ENCODE data around the gene ITPR1.

ITPR1 gene

DNA sequence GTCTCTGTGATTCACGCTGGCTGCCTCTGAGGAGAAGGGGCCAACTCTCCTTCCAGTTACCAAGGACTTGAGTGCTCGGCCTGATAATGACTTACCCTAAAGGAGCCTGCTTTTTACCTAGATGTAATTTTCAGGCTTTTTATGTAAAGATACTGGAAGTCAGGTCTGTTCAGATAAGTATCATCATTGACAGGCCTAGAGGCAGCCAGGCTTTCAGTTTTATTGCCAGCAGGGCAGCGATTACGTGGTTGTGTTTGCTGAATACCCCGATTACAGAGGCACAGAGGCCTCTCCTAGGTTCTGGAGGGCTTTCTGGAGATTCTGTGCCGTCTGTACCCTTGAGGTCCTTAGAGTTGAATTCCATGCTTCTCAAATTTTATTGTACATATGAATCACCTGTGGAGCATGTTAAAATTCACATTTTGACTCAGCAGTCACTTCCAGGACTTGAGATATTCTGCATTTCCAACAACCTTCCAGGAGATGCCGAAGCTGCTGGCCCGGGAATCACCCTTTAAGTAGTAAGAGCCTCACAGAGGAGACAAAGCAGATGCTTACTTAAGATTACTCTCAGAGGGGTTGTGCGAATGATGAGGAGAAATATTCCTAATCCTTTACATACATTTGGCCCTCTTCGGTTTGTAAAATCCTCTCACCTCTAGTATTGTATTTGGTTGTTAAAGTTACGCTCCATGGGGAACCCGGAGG is 326.0 kb downstream of the ITPR1 start:
- 96% methylated on average over 7 of the region's 12 CpGs for WGBS (ENCODE audit: insufficient coverage)
- peaks cover 0 to 17% (median 13%) of the 10 kb centered on the region in 5 experiments for H3K9me3 ChIP-seq (ENCODE audit: control extremely low read depth in 1 of 5, control insufficient read depth in 4 of 5, insufficient read depth in 2 of 5, low read depth in 1 of 5, low read length in 4 of 5)
- H3K4me1 ChIP-seq (ENCODE audit: control extremely low read depth in 1 of 4, control insufficient read depth in 4 of 4, insufficient read depth in 4 of 4, low read length in 3 of 4) = peaks cover 0 to 5% (median 0%) of the 10 kb centered on the region in 4 experiments
- no peak for DNase-seq
- CTCF ChIA-PET = interaction anchor here (1.0 to 1.6 kb wide), 2 partner anchors 9 to 93 kb away, joined by 3 read pairs; no protein-coding TSS in a partner anchor
- H3K36me3 ChIP-seq (ENCODE audit: control insufficient read depth in 4 of 4, insufficient read depth in 4 of 4, low read length in 3 of 4) = peaks cover 31 to 98% (median 69%) of the 10 kb centered on the region in 4 experiments
- H3K27me3 ChIP-seq (replicated peaks in 2 of 5; ENCODE audit: control insufficient read depth in 4 of 5, insufficient read depth in 5 of 5, low read length in 4 of 5) = no peaks in the 10 kb centered on the region
- POLR2A ChIA-PET = no interaction called here
- H3K4me3 ChIP-seq (ENCODE audit: control insufficient read depth in 1 of 7, extremely low read depth in 1 of 7, insufficient read depth in 4 of 7, low read depth in 2 of 7, low read length in 6 of 7) = no peak overlapping the region
- no peak overlapping the region for H3K27ac ChIP-seq (ENCODE audit: insufficient read depth in 1 of 2, low read depth in 1 of 2, low read length in 2 of 2, poor library complexity in 1 of 2, severe bottlenecking in 2 of 2)

DNA sequence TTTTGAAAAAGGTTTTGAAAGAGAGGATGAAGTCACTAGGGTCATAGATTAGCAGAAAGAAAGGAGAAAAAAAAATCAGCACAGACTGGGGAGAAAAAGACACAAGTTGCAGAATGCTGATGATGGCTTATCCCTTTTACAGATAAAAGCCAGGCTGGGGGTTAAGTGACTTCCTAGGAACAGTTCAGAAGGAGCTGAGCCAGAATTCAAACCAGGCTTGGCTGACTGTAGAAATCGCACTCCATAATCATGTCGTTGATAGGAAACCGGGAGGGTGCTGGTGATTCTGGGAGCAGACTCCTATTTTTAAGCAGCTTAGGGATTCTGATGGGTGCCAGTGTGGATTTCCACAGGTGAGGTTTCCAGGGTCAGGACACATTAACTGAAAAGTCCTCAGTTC is 326.6 kb downstream of the ITPR1 start:
- H3K4me1 ChIP-seq (ENCODE audit: control extremely low read depth in 1 of 4, control insufficient read depth in 4 of 4, insufficient read depth in 4 of 4, low read length in 3 of 4) = peaks cover 0 to 7% (median 5%) of the 10 kb centered on the region in 4 experiments
- ChIA-PET POLR2A (no interaction called here), CTCF (interaction anchor here (1.6 kb wide), 1 partner anchor 8 kb away, joined by 3 read pairs; no protein-coding TSS in a partner anchor)
- no peak for DNase-seq
- no peak overlapping the region for H3K4me3 ChIP-seq (ENCODE audit: control insufficient read depth in 1 of 7, extremely low read depth in 1 of 7, insufficient read depth in 4 of 7, low read depth in 2 of 7, low read length in 6 of 7)
- no peak overlapping the region for H3K27ac ChIP-seq (ENCODE audit: insufficient read depth in 1 of 2, low read depth in 1 of 2, low read length in 2 of 2, poor library complexity in 1 of 2, severe bottlenecking in 2 of 2)
- H3K27me3 ChIP-seq (replicated peaks in 2 of 5; ENCODE audit: control insufficient read depth in 4 of 5, insufficient read depth in 5 of 5, low read length in 4 of 5) = no peaks in the 10 kb centered on the region
- peaks cover 0 to 17% (median 13%) of the 10 kb centered on the region in 5 experiments for H3K9me3 ChIP-seq (ENCODE audit: control extremely low read depth in 1 of 5, control insufficient read depth in 4 of 5, insufficient read depth in 2 of 5, low read depth in 1 of 5, low read length in 4 of 5)
- WGBS (ENCODE audit: insufficient coverage) = 67% methylated on average over 3 of the region's 3 CpGs
- peaks cover 30 to 95% (median 71%) of the 10 kb centered on the region in 4 experiments for H3K36me3 ChIP-seq (ENCODE audit: control insufficient read depth in 4 of 4, insufficient read depth in 4 of 4, low read length in 3 of 4)

DNA sequence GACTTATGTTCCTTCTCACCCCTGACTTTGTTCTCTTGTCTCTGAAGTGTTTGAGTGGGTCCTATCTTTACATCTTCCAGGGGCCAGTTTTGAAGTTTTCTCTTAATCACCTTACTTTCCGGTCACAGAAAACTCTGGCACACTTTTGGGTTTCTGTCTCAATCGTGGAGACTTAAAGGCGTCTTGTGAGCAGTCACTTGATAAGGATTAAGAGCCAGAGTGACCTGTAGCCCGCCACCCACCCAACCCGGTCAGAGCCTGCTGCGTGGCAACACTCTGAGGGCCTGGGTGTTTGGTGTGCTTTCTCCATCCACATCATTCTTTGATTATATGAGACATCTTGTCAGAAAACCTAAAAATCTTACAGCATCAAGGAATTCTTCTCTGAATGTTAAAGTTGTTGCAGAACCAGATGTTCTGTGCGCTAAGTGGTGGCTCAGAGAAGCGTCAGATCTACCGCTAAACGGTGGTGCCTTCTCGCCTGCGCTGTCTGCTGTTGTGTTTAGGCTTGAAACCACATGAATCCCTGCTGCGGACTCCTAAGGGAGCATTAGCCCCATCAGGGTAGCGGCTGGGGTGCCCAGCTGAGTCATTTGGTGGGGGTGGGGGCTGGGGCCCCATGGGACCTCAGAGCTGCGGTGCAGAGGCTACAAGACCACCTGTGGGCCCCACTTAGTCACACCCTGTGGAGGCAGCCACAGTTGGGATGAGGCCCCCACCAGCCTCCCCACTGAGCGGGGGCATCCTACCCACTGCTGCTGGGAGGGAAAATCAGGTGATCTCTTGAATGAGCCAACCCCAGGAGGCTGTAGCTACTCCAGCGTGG is 327.4 kb downstream of the ITPR1 start:
- no peaks in the 10 kb centered on the region for H3K27me3 ChIP-seq (replicated peaks in 2 of 5; ENCODE audit: control insufficient read depth in 4 of 5, insufficient read depth in 5 of 5, low read length in 4 of 5)
- ChIA-PET CTCF (interaction anchor here (1.6 to 2.1 kb wide), 2 partner anchors 8 to 10 kb away, joined by 3 to 6 read pairs; no protein-coding TSS in a partner anchor), POLR2A (no interaction called here)
- H3K4me3 ChIP-seq (ENCODE audit: control insufficient read depth in 1 of 7, extremely low read depth in 1 of 7, insufficient read depth in 4 of 7, low read depth in 2 of 7, low read length in 6 of 7) = no peak overlapping the region
- no peak for DNase-seq
- peaks cover 5 to 13% (median 13%) of the 10 kb centered on the region in 4 experiments for H3K4me1 ChIP-seq (ENCODE audit: control extremely low read depth in 1 of 4, control insufficient read depth in 4 of 4, insufficient read depth in 4 of 4, low read length in 3 of 4)
- WGBS (ENCODE audit: insufficient coverage) = over 99% methylated on average over 12 of the region's 17 CpGs
- H3K27ac ChIP-seq (ENCODE audit: insufficient read depth in 1 of 2, low read depth in 1 of 2, low read length in 2 of 2, poor library complexity in 1 of 2, severe bottlenecking in 2 of 2) = no peak overlapping the region
- H3K36me3 ChIP-seq (ENCODE audit: control insufficient read depth in 4 of 4, insufficient read depth in 4 of 4, low read length in 3 of 4) = peaks cover 26 to 91% (median 67%) of the 10 kb centered on the region in 4 experiments
- peaks cover 0 to 17% (median 13%) of the 10 kb centered on the region in 5 experiments for H3K9me3 ChIP-seq (ENCODE audit: control extremely low read depth in 1 of 5, control insufficient read depth in 4 of 5, insufficient read depth in 2 of 5, low read depth in 1 of 5, low read length in 4 of 5)

DNA sequence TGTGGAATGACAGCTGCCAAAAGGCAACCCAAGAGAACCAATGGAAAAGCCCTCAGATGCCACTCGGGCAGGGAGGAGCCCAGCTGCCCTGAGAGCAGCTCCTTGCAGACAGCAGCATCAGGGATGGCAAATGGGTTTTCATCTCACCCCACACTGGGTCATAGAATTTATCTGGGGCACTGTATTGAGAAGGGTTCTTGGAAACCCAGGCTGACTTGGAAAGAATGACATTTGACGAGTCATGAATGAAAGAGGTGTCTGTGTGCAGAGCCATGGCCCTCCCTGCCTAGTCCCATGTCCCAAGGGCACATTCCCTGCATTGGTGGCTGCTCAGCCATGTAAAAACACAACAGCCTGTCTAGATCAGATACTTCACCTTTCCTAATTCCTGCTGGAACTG is 328.2 kb downstream of the ITPR1 start:
- H3K27me3 ChIP-seq (replicated peaks in 2 of 5; ENCODE audit: control insufficient read depth in 4 of 5, insufficient read depth in 5 of 5, low read length in 4 of 5) = no peaks in the 10 kb centered on the region
- 100% methylated on average over 2 of the region's 2 CpGs for WGBS (ENCODE audit: insufficient coverage)
- ChIA-PET POLR2A (no interaction called here), CTCF (interaction anchor here (1.0 to 2.1 kb wide), 5 partner anchors 11 to 190 kb away, joined by 3 to 6 read pairs (median 4); no protein-coding TSS in a partner anchor)
- DNase-seq = no peak
- H3K4me1 ChIP-seq (ENCODE audit: control extremely low read depth in 1 of 4, control insufficient read depth in 4 of 4, insufficient read depth in 4 of 4, low read length in 3 of 4) = peaks cover 5 to 22% (median 21%) of the 10 kb centered on the region in 4 experiments
- no peak overlapping the region for H3K4me3 ChIP-seq (ENCODE audit: control insufficient read depth in 1 of 7, extremely low read depth in 1 of 7, insufficient read depth in 4 of 7, low read depth in 2 of 7, low read length in 6 of 7)
- peaks cover 0 to 13% (median 9%) of the 10 kb centered on the region in 5 experiments for H3K9me3 ChIP-seq (ENCODE audit: control extremely low read depth in 1 of 5, control insufficient read depth in 4 of 5, insufficient read depth in 2 of 5, low read depth in 1 of 5, low read length in 4 of 5)
- H3K36me3 ChIP-seq (ENCODE audit: control insufficient read depth in 4 of 4, insufficient read depth in 4 of 4, low read length in 3 of 4) = peaks cover 20 to 88% (median 62%) of the 10 kb centered on the region in 4 experiments
- no peak overlapping the region for H3K27ac ChIP-seq (ENCODE audit: insufficient read depth in 1 of 2, low read depth in 1 of 2, low read length in 2 of 2, poor library complexity in 1 of 2, severe bottlenecking in 2 of 2)

DNA sequence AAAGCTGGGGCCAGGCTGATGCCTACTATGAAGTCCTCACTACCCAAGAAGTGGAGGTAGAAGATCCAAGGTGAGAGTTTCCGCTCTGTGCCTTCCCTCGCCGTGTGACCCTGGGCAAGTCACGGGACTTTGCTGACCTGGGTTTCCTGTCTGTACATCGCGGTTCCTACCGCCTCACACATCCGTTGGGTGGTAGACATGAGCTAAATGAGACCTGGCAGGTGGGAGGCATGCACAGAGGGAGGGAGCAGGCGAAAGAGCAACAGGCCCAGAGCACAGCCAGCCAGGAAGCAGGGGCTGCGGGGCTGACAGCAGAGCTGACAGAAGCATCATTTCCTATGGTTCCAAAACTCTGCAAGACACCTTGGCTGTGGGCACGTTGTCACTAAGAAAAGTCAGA is 328.8 kb downstream of the ITPR1 start:
- CTCF ChIA-PET = interaction anchor here (1.0 to 2.1 kb wide), 5 partner anchors 12 to 190 kb away, joined by 3 to 6 read pairs (median 4); no protein-coding TSS in a partner anchor

DNA sequence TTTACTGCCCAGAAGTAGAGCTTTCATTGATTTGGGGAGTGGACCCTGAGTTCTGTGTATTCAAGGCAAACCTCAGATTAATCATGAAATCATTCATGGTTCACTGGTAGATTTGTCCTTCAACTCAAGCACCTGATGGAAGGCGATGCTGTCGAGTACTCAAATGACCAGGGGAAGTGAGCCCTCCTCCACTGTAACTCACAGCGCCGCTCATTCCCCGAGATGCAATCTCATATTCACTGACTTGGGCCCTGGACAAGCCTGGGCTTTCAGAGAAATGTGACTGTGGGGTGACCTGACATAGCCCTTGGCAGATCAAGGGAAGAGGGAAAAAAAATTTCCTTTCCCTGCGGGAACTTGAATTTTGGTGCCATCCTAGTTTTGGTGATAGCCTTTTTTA is 329.4 kb downstream of the ITPR1 start:
- POLR2A ChIA-PET = no interaction called here
- WGBS (ENCODE audit: insufficient coverage) = 93% methylated on average over 3 of the region's 6 CpGs
- Histone ChIP-seq H3K27me3 (replicated peaks in 2 of 5; ENCODE audit: control insufficient read depth in 4 of 5, insufficient read depth in 5 of 5, low read length in 4 of 5) (no peaks in the 10 kb centered on the region), H3K4me1 (ENCODE audit: control extremely low read depth in 1 of 4, control insufficient read depth in 4 of 4, insufficient read depth in 4 of 4, low read length in 3 of 4) (peaks cover 5 to 34% (median 26%) of the 10 kb centered on the region in 4 experiments), H3K27ac (ENCODE audit: insufficient read depth in 1 of 2, low read depth in 1 of 2, low read length in 2 of 2, poor library complexity in 1 of 2, severe bottlenecking in 2 of 2) (no peak overlapping the region), H3K4me3 (ENCODE audit: control insufficient read depth in 1 of 7, extremely low read depth in 1 of 7, insufficient read depth in 4 of 7, low read depth in 2 of 7, low read length in 6 of 7) (no peak overlapping the region), H3K36me3 (ENCODE audit: control insufficient read depth in 4 of 4, insufficient read depth in 4 of 4, low read length in 3 of 4) (peaks cover 13 to 84% (median 57%) of the 10 kb centered on the region in 4 experiments), H3K9me3 (ENCODE audit: control extremely low read depth in 1 of 5, control insufficient read depth in 4 of 5, insufficient read depth in 2 of 5, low read depth in 1 of 5, low read length in 4 of 5) (peaks cover 0 to 1% (median under 1%) of the 10 kb centered on the region in 5 experiments)
- DNase-seq = no peak
- CTCF ChIA-PET = interaction anchor here (1.0 to 2.1 kb wide), 3 partner anchors 12 to 100 kb away, joined by 3 to 6 read pairs (median 3); no protein-coding TSS in a partner anchor

More for the DNA sequence above, 328.8 kb downstream of the ITPR1 start:
- no peak for DNase-seq
- no peak overlapping the region for H3K4me3 ChIP-seq (ENCODE audit: control insufficient read depth in 1 of 7, extremely low read depth in 1 of 7, insufficient read depth in 4 of 7, low read depth in 2 of 7, low read length in 6 of 7)
- no peaks in the 10 kb centered on the region for H3K27me3 ChIP-seq (replicated peaks in 2 of 5; ENCODE audit: control insufficient read depth in 4 of 5, insufficient read depth in 5 of 5, low read length in 4 of 5)
- peaks cover 0 to 7% (median 6%) of the 10 kb centered on the region in 5 experiments for H3K9me3 ChIP-seq (ENCODE audit: control extremely low read depth in 1 of 5, control insufficient read depth in 4 of 5, insufficient read depth in 2 of 5, low read depth in 1 of 5, low read length in 4 of 5)
- H3K36me3 ChIP-seq (ENCODE audit: control insufficient read depth in 4 of 4, insufficient read depth in 4 of 4, low read length in 3 of 4) = peaks cover 17 to 89% (median 61%) of the 10 kb centered on the region in 4 experiments
- no peak overlapping the region for H3K27ac ChIP-seq (ENCODE audit: insufficient read depth in 1 of 2, low read depth in 1 of 2, low read length in 2 of 2, poor library complexity in 1 of 2, severe bottlenecking in 2 of 2)
- 74% methylated on average over 5 of the region's 11 CpGs for WGBS (ENCODE audit: insufficient coverage)
- POLR2A ChIA-PET = no interaction called here
- peaks cover 5 to 28% (median 23%) of the 10 kb centered on the region in 4 experiments for H3K4me1 ChIP-seq (ENCODE audit: control extremely low read depth in 1 of 4, control insufficient read depth in 4 of 4, insufficient read depth in 4 of 4, low read length in 3 of 4)
